ENCODE results near the gene FAM177A1. TPM values are rescaled to one million over a fixed set of nuclear protein-coding genes. Genes with fewer than 3 reads are reported as not detected.

Gene FAM177A1, protein sequence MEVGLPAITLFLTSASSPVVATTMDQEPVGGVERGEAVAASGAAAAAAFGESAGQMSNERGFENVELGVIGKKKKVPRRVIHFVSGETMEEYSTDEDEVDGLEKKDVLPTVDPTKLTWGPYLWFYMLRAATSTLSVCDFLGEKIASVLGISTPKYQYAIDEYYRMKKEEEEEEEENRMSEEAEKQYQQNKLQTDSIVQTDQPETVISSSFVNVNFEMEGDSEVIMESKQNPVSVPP
- 10 to 100 TPM; 21.3 to 32.9 (median 31.9) TPM for total RNA-seq
- polyA plus RNA-seq, result 10 to 100 TPM; 31.7 to 32.3 TPM

DNA sequence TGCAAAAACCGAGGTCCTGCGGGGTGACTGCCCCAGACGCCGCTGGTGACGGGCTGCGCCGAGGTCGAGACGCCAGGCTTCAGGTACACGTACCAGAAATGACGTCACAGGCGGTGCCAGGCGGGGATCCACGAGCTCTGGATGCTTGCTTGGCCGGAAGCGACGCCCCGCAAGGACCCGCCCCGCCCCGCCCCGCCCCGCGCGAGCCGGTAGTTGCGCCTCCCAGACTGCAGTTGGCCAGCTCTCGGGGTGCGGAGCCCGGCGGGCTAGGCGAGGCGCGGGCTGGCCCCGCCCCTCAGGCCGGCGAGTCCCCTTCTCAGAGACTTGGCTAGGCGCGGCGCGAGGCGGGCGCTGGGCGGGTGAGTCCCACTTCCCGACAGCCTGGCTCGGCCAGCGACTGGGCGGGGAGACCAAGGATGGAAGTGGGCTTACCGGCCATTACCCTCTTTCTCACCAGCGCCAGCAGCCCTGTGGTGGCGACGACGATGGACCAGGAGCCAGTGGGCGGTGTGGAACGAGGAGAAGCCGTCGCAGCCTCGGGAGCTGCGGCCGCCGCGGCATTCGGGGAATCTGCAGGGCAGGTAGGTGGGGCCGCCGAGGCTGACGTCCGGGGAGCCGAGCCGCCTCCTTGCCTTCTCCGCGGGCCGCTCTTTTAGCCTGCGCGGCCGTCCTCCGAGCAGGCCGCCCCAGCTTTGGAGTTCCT lies at the start of gene FAM177A1:
Gene FAM177A1 (plus strand): TSS at position 225 of the 703 bp plus-strand sequence. CDS start 192 bp downstream, at position 417.
- H3K4me1 ChIP-seq, result peaks cover 0 to 19% (median 5%) of the 10 kb centered on the region in 3 donors
- TF ChIP-seq, protein P1, sequence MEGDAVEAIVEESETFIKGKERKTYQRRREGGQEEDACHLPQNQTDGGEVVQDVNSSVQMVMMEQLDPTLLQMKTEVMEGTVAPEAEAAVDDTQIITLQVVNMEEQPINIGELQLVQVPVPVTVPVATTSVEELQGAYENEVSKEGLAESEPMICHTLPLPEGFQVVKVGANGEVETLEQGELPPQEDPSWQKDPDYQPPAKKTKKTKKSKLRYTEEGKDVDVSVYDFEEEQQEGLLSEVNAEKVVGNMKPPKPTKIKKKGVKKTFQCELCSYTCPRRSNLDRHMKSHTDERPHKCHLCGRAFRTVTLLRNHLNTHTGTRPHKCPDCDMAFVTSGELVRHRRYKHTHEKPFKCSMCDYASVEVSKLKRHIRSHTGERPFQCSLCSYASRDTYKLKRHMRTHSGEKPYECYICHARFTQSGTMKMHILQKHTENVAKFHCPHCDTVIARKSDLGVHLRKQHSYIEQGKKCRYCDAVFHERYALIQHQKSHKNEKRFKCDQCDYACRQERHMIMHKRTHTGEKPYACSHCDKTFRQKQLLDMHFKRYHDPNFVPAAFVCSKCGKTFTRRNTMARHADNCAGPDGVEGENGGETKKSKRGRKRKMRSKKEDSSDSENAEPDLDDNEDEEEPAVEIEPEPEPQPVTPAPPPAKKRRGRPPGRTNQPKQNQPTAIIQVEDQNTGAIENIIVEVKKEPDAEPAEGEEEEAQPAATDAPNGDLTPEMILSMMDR (IDR thresholded peaks at IDR 0.05), result no peak
- H3K9me3 ChIP-seq, result no peaks in the 10 kb centered on the region
- no peaks in the 10 kb centered on the region for H3K27me3 ChIP-seq
- DNase-seq (peak; percentile 98 to 99 (median 99)), FAIRE-seq (no peak), ATAC-seq (peak; percentile 96 to 99 (median 96))
- peak within 1 kb of the TSS; percentile 90 to 98 (median 96) for H3K27ac ChIP-seq
- no peaks in the 10 kb centered on the region for H3K36me3 ChIP-seq
- peak within 1 kb of the TSS; percentile 62 to 91 (median 88) for H3K4me3 ChIP-seq
- WGBS, 2 donors, result 0% methylated on average over 66 to 77 of the region's 77 CpGs
- intact Hi-C loops (cut with DNase I), result no loop called here

DNA sequence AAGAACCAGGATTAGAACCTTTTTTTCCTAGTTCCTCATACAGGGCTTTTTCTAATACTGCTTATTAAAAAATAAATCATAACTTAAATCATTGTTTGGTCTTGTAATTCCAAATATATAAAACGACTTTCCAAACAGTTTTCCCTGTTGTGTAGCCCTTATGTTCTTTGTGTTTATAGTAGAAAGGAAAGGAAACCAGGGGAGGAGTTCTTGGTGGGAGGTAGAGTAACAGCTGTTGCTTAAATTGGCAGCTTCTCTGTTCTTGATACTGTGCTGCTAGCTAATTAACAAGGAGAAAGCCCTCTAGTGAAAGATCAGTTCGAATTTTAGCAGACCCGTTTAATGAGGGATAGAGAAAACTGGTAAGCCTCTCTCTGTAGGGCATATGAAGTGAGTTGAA lies 48.3 kb upstream of the FAM177A1 start:
- H3K9me3 ChIP-seq, result no peaks in the 10 kb centered on the region
- 40 to 52% methylated on average over 3 of the region's 3 CpGs for WGBS, 2 donors
- H3K27me3 ChIP-seq, result no peaks in the 10 kb centered on the region
- intact Hi-C loops (cut with DNase I), result no loop called here
- H3K4me1 ChIP-seq, result peaks cover 0 to 3% (median 0%) of the 10 kb centered on the region in 3 donors
- ATAC-seq (no peak), DNase-seq (no peak), FAIRE-seq (no peak)
- TF ChIP-seq, protein P1 (IDR thresholded peaks at IDR 0.05), result no peak
- peaks cover 0 to 22% (median 6%) of the 10 kb centered on the region in 3 donors for H3K36me3 ChIP-seq
- H3K27ac ChIP-seq, result no peak overlapping the region
- H3K4me3 ChIP-seq, result no peak overlapping the region

DNA sequence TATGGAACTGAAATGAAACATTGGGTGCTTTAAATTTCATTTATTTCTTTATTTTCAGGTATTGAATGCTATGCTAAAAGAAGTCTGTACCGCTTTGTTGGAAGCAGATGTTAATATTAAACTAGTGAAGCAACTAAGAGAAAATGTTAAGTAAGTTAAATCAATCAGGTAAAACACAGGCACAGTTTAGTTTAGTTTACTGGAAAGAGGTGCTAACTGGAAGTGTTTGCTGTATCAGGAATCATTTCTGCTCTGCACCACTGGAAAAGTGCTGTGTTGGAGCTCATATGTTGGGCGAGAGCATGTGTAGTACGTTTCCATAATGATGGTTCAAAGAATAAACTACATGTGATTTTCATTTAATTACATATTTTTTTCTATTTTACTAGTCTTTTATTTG lies 46.6 kb upstream of the FAM177A1 start:
- WGBS, 2 donors, result 81 to 87% methylated on average over 3 of the region's 3 CpGs
- Histone ChIP-seq H3K9me3 (no peaks in the 10 kb centered on the region), H3K27ac (no peak overlapping the region), H3K36me3 (peaks cover 0 to 22% (median 6%) of the 10 kb centered on the region in 3 donors), H3K4me3 (no peak overlapping the region), H3K4me1 (peaks cover 0 to 3% (median 0%) of the 10 kb centered on the region in 3 donors), H3K27me3 (no peaks in the 10 kb centered on the region)
- intact Hi-C loops (cut with DNase I), result no loop called here
- ATAC-seq (no peak), DNase-seq (no peak), FAIRE-seq (no peak)
- TF ChIP-seq, protein P1 (IDR thresholded peaks at IDR 0.05), result no peak

DNA sequence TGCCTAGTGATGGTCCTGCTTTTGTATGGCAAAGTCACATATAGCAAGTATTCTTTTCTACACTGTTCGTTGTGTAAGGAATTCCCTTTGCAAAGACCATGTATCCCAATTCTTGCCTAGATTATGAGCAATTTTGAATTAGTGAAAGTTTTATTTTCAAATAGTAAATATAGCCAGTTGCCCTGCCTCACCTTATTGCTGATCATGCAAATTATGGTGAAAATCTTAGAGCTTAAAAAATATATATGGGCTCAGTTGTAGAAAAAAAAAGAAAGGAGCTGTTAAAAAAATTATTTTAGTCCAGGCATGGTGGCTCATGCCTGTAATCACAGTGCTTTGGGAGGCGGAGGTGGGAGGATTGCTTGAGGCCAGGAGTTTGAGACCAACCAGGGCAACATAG lies 44.5 kb upstream of the FAM177A1 start:
- Histone ChIP-seq H3K27ac (no peak overlapping the region), H3K9me3 (no peaks in the 10 kb centered on the region), H3K27me3 (no peaks in the 10 kb centered on the region), H3K36me3 (peaks cover 0 to 27% (median 6%) of the 10 kb centered on the region in 3 donors), H3K4me3 (no peak overlapping the region), H3K4me1 (peaks cover 0 to 2% (median 0%) of the 10 kb centered on the region in 3 donors)
- no peak for ATAC-seq
- DNase-seq, result no peak
- no peak for FAIRE-seq
- TF ChIP-seq, protein P1 (IDR thresholded peaks at IDR 0.05), result no peak
- intact Hi-C loops (cut with DNase I), result no loop called here
- WGBS, 2 donors, result 91 to 93% methylated on average over 2 of the region's 2 CpGs

All from pancreas (tissue), 10 donors.